ENCODE results near the gene NCK2.

GRCh38 chr2:105828558-105828957, 83.8 kb downstream of the NCK2 start:
- no peak for TF ChIP-seq CTCF (IDR thresholded peaks at IDR 0.05)
- no peak for TF ChIP-seq POLR2A (IDR thresholded peaks at IDR 0.05)
